Activated effector memory CD4-positive, alpha-beta T cell treated with anti-CD3 and anti-CD28 coated beads, Interleukin-2, amount 50 U/mL, for 16 hours (primary cell): ENCODE results near the gene DGLUCY.
"Not testable (repeated sequence)": the region's sequence is repeated elsewhere in the genome, so short reads cannot be mapped to it uniquely, and the experiment has no call there.

ENCODE experiments used
- DNase-seq: peaks from one replicate; pipeline ENCODE4 v3.0.0-alpha.2; 2020

The DGLUCY gene

DNA sequence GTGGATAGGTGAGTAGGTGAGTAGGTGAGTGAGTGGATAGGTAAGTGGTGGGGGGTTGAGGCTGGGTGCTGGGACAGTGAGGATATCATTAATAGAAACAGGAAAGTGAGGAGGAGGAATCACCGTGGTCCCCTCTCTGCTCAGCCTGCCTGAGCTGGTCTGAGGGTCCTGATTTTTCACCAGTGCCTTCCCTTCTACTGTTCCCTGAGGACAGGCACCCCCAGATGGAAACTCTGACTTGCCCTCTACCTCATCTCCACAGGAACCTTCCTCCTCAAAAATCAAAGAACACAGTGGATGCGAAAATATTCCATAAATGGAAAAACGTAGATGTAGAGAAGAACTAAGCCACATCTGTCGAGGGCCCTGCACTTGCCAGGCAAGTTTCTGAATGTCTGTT is 128.8 kb downstream of the DGLUCY start:
- DNase-seq, result no peak

DNA sequence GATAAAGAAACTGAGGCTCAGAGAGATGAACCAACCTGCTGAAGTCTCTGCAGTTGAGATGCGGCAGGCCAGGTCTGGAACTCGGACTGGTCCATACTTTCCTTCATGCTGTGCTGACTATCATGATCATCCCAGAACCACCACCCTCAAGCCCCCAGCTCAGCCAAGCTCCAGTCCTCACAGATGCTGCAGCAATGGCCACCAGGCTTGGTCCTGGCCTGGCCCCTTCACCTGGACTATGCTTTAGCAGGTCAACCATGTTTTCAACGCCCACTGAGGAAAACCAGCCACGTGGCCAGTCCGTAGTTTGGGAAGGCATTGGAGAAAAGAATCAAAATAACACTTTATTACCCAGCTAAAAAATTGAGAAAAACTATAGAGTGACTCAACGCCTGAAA is 129.2 kb downstream of the DGLUCY start:
- DNase-seq, result no peak

DNA sequence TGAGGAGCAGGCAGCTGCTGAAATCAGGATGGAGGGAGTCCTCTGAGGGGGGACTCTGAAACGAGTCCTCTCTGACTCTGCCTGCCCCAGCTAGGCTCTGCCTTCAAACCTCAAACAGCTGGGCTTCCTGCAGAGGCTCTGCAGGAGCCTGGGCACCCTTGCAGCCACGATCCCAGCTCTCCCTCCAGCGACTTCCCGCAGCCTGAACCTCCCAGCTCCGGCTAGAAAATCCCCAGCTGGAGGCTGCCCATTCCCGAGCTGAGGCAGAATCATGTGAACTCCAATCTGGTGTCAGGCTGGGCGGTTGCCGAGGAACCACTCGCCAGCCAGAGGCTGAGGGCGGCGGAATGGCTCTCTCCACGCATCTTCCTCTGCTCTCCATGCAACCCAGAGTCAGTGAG is 130.6 kb downstream of the DGLUCY start, which contains the start of gene GPR68:
TSS of gene GPR68 (minus strand) at position 204 of the 401 bp plus-strand sequence. CDS start 9,654 bp downstream, outside the sequence.
- DNase-seq, result peak; percentile 77

DNA sequence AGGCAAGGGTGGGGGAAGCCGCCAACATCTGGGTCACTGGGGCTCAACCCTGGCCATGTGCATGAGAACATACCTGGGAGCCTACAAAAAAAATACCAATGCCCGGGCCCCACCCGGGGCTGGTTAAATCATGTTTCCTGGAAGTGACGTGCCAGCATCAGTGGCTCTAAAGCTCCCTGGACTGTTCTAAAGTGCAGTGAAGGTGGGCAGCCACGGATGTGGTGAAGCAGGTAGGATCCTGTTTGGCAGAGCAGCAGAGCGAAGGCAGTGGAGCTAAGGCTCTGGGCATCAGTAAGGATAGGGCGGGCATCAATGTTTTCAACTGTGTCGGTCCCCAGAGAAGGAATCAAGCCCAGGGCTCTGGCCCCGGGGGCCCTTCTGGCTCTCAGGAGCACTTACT is 131.2 kb downstream of the DGLUCY start:
- DNase-seq, result peak; percentile 91

DNA sequence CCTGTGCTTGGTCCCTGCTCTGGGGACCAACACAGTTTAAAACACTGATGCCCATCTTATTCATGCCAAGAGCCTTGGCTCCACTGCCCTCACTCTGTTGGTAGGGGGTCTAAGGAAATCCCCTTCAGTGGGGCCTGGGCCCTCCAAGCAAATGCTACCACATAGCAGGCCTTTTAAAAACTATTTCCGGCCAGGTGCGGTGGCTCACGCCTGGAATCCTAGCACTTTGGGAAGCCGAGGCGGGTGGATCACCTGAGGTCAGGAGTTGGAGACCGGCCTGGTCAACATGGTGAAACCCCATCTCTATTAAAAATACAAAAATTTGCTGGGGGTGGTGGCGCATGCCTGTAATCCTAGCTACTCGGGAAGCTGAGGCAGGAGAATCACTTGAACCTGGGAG is 131.7 kb downstream of the DGLUCY start:
- DNase-seq, result not testable (repeated sequence)

DNA sequence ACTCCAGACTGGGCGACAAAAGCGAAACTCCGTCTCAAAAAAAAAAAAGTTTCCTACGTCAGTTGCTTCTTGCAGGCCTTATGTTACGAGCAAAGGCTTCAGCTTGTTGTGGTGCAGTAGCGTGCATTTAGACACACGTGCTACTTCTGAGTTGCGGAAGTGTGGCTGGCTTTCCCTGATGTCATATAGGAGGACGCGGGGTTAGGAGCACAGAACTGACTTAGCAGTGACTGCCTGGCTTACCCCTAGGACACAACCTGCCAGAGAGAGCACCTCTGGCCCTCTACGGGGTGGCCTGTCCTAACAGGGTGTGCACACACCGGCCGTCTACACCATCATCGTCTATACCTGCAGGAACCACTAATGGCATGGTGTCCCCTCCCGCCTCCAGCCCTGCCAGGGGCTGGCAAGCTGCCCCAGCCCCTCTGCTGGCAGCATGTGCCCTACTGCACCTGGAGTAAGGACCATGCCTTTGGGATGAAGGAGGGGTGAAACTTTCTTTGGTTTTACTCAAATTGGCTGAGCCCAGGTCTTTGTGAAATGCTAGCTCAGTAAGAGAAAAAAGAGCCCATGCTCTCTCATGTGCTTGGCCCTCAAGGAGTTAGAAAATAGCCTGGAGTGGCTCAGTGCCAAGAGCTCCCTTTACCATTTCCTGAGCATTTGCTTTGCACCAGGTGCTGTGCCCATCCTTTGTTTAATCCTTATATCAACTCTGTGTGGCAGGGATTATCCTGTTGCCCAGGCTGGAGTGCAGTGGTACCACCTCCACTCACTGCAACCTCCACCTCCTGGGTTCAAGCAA is 132.4 kb downstream of the DGLUCY start:
- peak; percentile 92 for DNase-seq

DNA sequence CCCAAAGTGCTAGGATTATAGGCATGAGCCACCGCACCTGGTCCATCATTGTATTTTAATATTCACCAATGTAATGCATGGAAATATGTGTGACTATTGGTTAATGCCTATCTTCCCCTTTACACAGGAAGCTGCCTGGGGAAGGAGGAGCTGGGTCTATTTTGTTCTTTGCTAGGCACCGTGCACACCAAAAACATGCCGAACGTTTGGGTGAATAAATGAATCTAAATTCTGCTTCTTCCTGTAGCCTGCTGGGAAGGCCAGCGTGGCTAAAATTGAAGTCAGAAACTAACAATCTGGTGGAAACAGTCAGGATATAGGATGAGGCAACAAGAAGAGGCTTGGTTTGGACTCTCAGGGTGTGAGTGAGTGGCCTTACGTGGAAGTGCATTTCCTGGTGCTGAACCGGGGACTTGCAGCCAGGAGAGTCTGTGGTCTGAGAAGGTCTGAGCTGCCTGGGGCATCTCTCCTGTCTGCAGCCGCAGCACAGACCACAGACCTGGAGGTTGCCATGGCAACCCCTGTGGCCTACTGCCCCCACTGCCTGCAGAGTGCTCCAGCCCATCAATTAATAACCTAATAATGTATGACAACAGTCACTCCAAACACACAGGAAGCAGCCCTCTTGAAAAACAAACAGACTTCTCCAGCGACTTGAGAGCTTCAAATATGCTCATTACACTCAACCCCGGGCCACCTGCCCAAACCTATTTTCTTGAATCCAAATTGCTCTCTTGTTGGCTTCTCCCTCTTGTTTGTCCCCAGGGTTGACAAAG is 136.2 kb downstream of the DGLUCY start:
- DNase-seq, result peak; percentile 86

DNA sequence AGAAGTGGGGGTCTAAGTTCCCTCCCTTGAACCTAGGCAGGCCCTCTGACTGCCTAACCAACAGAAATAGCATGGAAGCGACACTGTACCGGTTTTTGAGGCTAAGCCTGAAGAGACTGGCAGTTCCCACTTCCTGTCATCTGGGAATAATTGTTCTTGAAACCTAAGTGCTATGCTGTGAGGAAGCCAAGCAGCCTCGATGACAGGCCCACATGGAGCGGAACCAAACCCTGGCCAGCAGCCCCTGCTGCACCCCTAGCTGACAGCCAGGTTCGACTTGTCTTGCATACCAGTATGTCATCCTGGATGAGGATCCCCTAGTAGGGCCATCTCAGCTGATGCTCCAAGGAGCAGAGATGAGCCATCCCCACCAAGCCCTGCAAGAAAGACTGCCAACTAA is 137.0 kb downstream of the DGLUCY start:
- DNase-seq, result no peak

DNA sequence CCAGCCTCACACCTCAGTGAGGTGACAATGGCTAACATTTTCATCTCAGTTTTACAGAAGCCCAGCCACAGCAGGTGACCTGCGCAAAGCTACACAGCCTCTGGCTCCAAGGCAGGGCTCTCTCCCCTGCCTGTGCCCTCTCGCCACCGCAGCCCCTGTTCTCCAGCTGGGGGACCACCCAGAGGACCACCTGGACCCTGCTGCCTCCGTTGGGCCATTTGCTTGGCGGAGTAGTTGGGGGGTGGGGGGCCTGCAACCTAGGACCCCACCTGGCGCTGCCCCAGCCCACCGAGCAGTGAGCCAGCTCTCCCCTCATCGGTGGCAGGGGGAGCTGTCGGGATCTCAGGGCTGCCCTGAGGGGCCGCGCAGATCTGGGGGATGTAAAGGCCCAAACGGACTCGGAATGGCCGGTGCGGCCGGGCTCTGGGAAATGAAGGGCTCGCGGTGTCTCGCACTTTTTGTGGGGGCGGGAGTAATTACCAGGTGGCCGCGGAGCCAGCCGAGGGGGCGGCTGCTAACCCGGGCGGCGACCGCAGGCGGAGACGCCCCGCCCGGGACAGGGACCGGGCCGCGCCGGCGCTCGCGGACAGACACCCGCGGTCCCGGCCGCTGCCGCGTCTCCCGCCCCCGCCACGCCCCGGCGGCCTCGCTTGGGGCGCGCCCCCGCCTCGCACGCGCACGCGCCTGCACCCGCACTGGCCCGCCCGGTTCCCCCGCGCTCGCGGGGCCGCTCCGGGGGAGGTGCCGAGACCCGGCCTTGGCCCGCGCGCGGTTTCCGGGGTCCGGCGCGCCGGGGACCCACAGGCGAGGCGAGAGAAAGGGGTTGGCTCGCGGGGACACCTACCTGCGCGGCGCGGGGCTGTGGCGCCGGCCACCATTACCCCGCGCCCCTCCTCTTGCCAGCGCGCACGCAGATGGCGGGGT is 139.3 kb downstream of the DGLUCY start:
- DNase-seq, result peak; percentile 86

DNA sequence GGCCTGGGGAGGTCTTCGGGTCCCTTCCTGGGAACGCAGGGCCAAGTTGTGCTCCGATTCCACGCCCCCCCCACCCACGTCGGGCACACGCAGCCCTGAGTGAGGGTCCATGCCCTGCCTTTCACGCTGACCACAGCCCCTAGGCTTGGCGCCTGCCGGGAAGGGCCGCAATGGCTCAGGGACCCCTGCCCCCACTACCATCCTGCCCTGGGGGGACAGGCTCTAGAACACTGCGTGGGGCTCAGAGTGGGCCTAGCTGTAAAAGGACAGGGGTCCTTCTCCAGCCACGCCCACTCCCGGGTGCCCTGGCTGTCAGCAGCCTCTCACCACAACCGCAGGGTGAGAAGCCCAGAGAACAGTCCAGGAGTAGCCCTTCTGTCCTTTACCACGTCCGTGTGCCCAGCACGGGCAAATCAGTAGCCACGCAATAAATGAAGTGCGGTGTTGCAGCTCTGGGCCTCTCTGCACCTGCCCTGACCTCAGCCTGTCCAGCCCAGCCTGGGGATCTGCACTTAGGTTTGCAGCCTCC is 140.0 kb downstream of the DGLUCY start:
- no peak for DNase-seq

DNA sequence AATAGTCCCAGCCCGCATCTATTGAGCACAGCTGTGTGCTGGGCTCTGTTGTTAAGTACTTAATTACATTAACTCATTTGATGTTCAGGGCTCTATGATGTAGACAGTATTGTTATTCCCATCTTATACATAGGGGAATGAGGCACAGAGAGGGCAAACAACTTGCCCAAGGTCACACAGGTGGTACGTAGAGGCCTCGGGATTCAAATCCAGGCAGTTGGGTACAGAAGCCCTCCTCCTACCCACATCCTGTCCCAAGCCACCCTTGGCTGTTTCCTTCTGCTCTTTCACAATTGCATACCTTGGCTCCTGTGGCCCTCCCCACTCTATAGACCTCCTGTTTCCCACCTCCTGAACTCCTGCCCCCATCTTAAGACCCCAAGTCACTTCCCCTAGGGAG is 140.6 kb downstream of the DGLUCY start:
- DNase-seq, result no peak

DNA sequence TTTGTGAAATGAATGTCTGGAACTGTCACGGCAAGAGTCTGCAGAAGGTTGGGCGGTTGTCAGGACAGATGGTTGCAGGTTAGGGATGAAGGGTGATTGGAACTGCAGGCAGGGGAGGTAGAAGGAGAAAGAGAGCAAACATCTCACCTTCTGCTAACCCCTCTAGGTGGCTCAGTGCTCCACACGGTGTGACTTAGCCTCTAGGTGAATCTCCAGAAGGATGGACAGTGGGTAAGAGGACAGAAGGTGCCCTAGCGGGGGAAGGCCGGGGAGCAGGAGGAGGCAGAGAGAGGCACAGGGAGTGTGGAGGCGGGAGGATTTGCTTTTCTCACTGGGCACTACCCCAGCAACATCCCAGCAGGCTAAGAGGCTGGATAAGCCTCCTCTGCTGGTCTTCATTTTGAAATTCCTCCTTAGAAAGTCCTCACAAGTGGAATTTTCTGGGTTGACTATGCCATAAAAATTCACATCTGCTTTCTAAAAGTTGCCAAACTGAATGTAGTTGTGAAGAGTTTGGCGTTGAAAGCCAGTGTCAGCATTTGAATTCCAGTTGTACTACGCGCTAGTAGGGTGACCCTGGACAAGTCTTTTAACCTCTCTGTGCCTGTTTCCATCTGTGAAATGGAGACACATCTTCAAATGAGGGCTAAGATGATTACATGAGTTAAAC is 141.3 kb downstream of the DGLUCY start:
- no peak for DNase-seq

DNA sequence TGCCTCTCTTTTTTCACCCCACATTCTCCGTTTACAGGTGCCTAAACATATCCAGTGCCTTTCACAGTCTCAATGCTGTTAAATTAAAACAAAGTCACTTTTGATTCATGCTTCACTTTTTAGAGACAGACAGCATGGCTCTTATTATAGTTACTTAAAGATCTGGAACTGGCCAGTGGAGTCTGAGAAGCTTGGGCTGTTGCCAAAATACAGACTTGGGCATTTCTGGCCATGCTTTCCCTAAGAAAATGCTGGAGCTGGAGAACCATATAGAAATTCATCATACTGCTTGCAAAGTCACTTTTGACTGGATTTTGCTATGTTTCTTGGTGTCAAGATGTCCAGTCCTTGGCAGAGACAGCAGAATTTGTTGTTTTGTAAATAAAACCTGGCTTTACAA is 142.8 kb downstream of the DGLUCY start:
- DNase-seq, result no peak

DNA sequence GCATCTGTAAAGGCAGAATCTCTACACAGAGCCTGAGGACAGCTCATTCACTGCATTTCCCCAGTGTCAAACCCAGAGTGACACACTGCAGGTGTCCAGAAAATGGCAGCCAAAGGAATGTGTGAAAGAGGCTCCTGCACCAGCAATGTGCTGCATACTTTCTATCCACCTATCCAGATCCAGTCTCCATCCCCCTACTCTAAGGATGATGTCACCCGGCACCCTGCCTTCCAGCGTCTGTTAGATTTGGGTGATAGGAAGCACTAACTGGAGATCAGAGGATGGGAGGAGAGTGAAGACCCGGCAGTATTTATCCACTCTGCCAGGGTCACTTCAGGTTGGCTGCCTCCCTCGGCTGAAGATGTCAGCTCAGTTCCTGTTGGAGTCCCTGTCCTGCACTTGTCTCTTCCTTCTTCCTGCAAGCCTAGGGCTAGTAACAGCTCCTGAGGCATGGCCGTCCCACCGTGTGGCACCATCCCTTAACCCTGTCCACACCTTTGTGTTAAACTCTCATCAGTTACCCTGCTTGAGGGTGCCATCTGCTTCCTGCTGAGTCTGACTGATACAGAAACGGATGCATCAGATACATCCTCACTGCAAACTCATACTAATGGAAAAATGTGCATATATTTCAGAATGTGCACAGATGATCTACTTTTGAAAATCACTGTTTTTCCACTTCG is 143.6 kb downstream of the DGLUCY start:
- no peak for DNase-seq

DNA sequence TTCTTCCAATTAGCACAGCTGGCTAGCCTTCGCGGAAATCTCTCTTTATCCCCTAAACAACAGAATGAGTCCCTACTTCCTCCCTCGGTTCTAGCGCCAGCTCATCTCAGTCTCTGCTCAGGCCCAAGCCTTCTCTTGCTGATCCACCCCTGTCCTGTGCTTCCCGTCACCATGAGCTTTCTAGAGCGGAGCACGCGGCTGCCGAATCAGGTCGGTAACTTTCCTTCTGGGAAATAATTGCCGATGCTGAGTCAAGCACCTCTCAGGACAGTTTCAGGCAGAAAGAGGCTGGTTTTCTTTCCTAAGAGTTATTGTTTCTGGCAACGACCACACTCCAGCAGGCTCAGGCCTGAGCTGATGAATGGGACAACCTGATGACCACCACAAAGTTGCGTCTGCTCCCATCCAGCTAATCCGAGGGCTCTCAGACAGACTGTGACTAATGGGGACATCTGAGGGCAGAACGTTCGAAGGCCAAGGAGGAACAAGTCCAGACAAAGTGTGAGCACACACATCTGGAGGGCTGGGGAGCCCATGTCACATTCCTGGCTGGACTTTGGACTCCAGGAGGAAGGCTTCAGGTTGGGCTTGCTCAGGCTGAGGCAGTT is 144.2 kb downstream of the DGLUCY start:
- no peak for DNase-seq

DNA sequence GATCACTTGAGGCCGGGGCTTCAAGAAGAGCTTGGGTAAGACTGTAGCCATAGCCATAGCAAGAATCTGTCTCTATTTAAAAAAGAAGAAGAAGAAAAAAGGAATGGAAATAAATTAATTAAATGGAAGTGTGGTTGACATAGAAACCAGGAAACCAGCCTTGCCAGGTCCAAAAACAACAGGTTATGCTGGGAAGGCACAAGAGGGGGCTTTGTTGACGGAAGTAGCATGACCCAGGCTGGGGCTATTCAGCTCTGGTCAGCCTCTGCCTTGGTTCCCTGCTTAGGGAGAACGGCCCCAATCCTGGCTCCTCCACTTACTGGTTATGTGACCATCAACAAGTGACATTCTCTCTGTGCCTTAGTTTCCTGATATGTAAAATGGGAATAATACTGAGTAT is 145.0 kb downstream of the DGLUCY start:
- DNase-seq, result no peak

DNA sequence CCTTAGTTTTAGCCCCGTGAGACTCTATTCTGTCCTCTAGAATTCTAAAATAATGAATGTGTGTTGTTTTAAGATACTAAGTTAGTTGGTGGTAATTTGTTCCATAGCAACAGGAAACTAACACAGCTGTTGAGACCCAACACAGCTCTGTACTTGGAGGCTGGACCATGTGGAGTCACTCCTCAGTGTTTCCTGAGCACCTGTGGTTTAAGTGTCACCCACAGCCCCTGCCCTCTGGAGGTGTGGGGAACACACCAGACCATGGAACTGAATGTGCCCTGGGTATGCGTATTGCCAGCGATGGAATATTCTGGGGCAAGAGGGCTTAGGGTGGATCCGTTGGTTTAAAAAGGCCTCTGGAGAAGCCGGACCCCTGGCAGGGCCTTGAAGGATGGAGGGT is 147.2 kb downstream of the DGLUCY start:
- DNase-seq, result peak; percentile 77

DNA sequence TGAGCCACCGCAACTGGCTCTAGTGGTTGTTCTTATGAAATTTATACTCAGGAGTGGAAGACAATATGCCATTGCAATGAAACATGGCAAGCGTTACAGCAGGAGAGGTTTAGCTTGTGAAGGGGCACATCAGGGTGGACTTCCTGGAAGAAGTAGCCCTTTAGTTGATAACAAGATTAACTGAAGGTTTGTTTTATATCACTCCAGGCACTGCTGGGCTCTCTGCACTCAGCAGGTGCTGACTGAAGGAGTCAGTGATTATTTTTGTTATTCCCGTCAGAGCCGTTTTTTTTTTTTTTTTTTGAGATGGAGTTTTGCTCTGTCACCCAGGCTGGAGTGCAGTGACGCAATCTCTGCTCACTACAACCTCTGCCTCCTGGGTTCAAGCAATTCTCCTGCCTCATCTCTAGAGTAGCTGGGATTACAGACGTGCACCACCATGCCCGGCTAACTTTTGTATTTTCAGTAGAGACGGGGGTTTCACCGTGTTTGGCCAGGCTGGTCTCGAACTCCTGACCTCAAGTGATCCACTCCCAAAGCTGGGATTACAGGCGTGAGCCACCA is 148.2 kb downstream of the DGLUCY start:
- DNase-seq, result no peak

DNA sequence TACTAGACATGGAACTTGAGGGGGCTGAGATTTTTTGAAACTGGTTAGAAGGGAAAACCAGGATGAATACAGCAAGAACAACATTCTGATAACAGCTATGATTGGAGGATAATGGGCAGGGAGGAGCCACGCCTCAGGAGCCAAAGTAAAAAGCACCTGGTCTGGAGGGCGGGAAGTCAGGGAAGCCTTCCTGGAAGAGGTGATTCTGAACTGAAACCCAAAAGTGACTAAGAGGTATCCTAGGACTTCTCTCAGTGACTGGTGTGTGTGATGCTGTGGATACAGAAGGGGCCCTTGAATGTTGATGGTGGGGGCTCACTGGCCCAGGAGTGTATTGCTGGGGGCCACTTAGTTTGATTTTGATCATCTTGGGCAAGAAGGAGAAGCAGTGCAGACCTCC is 149.5 kb downstream of the DGLUCY start:
- no peak for DNase-seq
